ENCODE measurements around the gene NFU1.

GRCh38 chr2:69356471-69356870 lies 80.8 kb downstream of the NFU1 start:
- no peak for TF ChIP-seq POLR2AphosphoS5 (IDR thresholded peaks at IDR 0.05; ENCODE audit: borderline replicate concordance, low read depth, low read length)
- TF ChIP-seq FOXP2 (optimal IDR thresholded peaks at IDR 0.05; ENCODE audit: control extremely low read depth, extremely low read length, insufficient read depth) = no peak
- TF ChIP-seq EZH2 (IDR thresholded peaks at IDR 0.05) = no peak
